PFSK-1 (cell line): ENCODE results near the gene ARL5B.

Source experiments
- FOXP2 ChIP-seq: optimal IDR thresholded peaks from 2 replicates; pipeline ENCODE3; 2011; ENCODE audit warnings: borderline replicate concordance, control low read depth, inconsistent platforms; ENCODE audit not compliant: insufficient read depth; ENCODE audit errors: extremely low read length, extremely low read depth
- POLR2AphosphoS5 ChIP-seq: IDR thresholded peaks from 2 replicates; pipeline ENCODE4 v1.6.1; 2012; ENCODE audit warnings: low read depth, mild to moderate bottlenecking, control low read depth, low read length, moderate library complexity
- SIN3A ChIP-seq: IDR thresholded peaks from 2 replicates; pipeline ENCODE4 v1.6.1; 2012; ENCODE audit warnings: mild to moderate bottlenecking, low read length, moderate library complexity, borderline replicate concordance; ENCODE audit not compliant: insufficient read depth
- TAF1 ChIP-seq: IDR thresholded peaks from 2 replicates; pipeline ENCODE4 v1.6.1; 2012; ENCODE audit warnings: low read length, control low read depth, borderline replicate concordance; ENCODE audit not compliant: insufficient read depth
- TF ChIP-seq, protein P1 (sequence below), 2 experiments: IDR thresholded peaks; 2 replicates each; pipeline versions ENCODE4 v1.6.1 to v1.8.0; 2011 to 2012; ENCODE audit warnings: low read depth in 2 of 2, low read length in 2 of 2, control low read depth in 1 of 2, inconsistent platforms in 1 of 2, mild to moderate bottlenecking in 1 of 2, moderate library complexity in 1 of 2; ENCODE audit not compliant: insufficient read depth in 1 of 2

The ARL5B gene

DNA sequence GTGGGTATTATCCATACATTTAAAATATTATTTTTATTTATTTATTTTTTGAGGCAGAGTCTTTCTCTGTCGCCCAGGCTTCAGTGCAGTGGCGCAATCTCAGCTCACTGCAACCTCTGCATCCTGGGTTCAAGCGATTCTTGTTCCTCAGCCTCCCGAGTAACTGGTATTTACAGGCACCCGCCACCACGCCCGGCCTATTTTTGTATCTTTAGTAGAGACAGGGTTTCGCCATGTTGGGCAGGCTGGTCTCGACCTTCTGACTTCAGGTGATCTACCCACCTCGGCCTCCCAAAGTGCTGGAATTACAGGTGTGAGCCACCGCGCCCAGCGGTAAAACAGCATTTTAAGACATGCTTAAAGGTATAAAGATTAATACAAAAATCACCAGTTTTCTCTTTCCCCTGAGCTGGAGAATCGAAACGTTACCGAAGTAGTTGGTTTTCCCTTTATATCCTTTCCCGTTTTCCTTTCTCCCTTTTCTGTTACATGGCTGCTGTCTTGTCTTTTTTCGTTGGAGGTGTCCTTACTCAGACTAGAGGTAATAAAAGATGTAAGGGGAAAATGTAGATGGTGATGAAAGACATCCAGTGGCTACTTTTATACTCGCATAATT is 1.7 kb downstream of the ARL5B start:
- no peak for TF ChIP-seq POLR2AphosphoS5

DNA sequence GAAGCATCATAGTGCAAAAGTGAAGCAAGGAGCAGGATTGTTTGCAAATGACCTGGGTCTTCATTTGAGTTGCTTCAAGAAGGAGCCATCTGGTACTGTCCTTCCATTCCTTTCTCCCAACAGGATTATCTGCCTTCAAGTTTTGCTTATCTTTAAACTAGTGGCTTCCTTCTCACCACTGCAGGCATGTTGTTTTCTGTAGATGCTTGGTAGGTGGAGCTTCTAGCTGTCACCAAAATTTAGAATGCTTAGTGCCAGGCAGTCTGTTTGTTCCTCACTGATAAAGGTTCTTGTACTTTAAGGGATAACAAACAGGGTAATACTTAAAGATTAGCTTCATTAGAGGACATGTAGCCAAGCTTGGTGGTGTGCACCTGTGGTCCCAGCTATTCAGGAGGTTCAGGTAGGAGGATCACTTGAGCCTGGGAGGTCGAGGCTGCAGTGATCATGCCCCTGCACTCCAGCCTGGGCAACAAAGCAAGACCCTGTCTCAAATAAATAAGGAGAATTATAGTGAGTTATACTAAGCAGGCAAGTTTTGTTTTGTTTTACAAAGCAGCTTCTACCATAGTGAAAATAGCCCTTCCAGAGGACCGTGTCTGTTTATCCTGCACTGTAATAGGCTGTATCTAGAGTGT is 5.7 kb downstream of the ARL5B start:
- no peak for TF ChIP-seq TAF1
- TF ChIP-seq POLR2AphosphoS5, result no peak
- no peak for TF ChIP-seq SIN3A
- TF ChIP-seq FOXP2, result no peak
- TF ChIP-seq, protein P1, sequence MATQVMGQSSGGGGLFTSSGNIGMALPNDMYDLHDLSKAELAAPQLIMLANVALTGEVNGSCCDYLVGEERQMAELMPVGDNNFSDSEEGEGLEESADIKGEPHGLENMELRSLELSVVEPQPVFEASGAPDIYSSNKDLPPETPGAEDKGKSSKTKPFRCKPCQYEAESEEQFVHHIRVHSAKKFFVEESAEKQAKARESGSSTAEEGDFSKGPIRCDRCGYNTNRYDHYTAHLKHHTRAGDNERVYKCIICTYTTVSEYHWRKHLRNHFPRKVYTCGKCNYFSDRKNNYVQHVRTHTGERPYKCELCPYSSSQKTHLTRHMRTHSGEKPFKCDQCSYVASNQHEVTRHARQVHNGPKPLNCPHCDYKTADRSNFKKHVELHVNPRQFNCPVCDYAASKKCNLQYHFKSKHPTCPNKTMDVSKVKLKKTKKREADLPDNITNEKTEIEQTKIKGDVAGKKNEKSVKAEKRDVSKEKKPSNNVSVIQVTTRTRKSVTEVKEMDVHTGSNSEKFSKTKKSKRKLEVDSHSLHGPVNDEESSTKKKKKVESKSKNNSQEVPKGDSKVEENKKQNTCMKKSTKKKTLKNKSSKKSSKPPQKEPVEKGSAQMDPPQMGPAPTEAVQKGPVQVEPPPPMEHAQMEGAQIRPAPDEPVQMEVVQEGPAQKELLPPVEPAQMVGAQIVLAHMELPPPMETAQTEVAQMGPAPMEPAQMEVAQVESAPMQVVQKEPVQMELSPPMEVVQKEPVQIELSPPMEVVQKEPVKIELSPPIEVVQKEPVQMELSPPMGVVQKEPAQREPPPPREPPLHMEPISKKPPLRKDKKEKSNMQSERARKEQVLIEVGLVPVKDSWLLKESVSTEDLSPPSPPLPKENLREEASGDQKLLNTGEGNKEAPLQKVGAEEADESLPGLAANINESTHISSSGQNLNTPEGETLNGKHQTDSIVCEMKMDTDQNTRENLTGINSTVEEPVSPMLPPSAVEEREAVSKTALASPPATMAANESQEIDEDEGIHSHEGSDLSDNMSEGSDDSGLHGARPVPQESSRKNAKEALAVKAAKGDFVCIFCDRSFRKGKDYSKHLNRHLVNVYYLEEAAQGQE (IDR thresholded peaks at IDR 0.05; ENCODE audit: insufficient read depth in 1 of 2, low read depth in 2 of 2, low read length in 2 of 2), result no peak

DNA sequence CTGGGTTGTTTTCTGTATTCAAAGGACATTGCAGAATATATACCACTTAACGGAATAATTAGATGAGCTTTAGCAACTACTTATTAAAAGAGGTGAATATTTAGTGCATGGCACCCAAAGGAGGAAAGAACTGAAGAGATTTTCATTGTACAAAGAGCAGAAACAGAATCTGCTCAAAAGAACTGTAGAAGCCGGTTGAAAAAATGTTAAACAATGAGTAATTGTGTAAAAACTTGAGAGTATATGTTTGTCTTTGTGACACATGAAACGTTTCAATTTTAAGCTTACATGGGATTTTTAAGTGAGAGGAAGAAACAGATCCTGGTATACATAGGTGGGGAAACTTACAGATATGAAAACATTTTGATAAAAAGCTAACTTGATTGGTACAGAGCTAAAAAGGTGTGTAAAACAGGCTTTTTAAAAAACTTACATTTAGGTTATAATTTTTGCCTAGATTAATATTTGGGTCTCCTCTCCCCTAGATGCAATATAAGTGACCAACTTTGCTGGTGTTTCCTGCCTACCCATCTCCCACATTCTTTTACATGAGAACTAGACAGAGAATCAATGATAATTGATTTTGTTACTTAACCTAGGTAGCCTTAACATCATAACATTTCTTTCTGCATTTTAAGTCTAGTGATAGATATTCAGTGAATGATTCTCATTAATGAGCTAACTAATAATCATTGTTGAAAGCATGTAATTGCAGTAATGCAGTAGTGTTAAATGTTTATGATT is 6.8 kb downstream of the ARL5B start:
- TF ChIP-seq, protein P1 (IDR thresholded peaks at IDR 0.05; ENCODE audit: insufficient read depth in 1 of 2, low read depth in 2 of 2, low read length in 2 of 2), result no peak
- TF ChIP-seq POLR2AphosphoS5 (no peak), TAF1 (no peak), SIN3A (no peak), FOXP2 (no peak)

DNA sequence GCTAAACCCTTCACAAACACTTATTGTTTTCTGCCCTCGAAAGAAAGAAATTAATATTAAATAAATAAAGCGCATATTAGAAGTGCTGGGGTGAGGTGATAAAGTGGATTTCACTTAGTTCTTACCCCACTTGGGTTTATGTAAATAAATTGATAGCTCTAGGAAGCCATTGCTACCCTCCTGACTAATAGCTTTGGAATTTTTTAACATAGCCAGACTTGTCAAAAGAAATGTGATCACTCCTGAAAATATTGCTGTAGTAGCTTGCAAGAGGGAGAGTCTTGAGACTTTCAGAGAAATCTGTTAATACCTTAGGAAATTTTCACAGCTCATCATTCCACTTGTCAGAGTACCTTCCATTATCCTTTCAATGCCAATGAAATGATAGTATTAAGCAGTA is 7.6 kb downstream of the ARL5B start:
- TF ChIP-seq SIN3A (no peak), POLR2AphosphoS5 (no peak), FOXP2 (no peak)

DNA sequence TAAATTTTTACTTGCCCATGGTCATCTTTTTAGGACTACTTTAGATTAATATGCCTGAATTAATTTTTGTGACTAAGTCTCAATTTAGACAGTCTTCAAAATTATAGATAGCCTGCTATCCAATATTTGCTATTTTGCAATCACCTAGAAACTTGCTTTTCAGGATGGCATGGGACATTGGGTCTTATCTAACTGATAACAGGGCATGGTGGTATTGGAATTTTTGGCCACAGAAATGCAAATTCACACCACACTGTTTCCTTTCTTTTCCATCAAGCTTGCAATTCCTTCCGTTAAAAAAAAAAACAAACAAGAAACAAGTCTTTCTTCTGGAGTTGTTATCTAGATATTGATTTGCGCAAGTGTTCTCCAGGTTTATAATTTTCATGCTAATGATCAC is 8.8 kb downstream of the ARL5B start:
- TF ChIP-seq TAF1 (no peak), FOXP2 (no peak)

DNA sequence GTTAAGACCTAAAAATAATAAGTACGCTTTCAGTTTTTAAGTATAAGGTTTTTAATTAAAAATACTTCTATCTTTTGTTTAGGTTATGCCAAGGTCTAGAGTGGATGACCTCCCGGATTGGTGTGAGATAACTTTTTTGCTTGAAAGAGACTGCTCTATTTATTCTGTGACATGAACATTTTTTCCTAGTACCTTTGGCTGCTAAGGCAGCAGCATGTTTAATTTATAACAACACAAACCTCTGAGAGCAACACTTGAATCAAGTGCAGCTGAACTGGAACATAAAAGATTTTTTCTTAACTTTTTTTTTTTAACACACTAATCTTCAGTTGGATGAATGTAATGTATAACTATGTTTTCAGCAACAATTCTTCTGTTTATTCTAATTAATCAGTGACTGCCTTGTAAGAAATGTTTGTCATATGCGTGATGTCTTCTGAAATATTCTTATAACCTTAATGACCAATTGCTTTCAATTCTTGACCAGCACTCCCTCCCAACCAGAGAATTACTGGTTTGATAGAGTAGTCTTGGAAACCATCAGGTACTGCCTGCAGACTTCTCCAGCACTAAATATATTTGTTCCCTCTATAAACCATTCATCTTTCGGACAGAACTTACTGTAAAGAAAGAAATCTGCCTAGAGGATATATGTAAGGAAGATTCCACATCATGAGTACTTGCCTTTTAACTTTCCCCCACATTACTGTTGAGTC is 16.0 kb downstream of the ARL5B start:
- TF ChIP-seq, protein P1 (IDR thresholded peaks at IDR 0.05; ENCODE audit: insufficient read depth in 1 of 2, low read depth in 2 of 2, low read length in 2 of 2), result no peak
- TF ChIP-seq FOXP2, result no peak
- TF ChIP-seq TAF1, result no peak
- TF ChIP-seq POLR2AphosphoS5, result no peak
- TF ChIP-seq SIN3A, result no peak
